Measurements from ENCODE around the gene ADGRB3.

Gene ADGRB3

GRCh38 chr6:68634726-68635411 lies at the start of gene ADGRB3:
ADGRB3 (plus strand) TSS chr6:68635282; CDS start chr6:68638676, 3,394 bp downstream.
- no peak for DNase-seq

GRCh38 chr6:68593558-68593957 lies 41.5 kb upstream of the ADGRB3 start:
- no peak for DNase-seq

DNA sequence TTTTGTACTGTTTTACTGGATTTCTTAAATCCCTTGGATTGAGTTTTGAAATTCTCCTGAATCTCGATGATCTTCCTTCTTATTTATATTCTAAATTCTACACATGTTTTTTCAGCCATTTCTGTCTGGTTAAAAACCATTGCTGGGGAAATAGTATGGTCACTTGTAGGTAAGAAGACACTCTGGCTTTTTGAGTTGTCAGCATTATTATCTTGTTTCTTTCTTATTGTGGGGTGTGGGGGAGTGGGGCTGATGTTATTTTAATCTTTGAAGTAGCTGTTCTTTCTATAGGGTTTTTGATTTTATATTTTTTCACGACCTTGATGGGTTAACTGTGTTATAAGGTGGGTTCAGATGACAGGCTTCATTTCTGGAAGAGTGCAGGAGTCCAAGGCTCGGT lies 37.4 kb upstream of the ADGRB3 start:
- DNase-seq, result no peak

- no peak for DNase-seq
These were observed 19.1 kb upstream of the ADGRB3 start for GRCh38 chr6:68615938-68616337.

DNA sequence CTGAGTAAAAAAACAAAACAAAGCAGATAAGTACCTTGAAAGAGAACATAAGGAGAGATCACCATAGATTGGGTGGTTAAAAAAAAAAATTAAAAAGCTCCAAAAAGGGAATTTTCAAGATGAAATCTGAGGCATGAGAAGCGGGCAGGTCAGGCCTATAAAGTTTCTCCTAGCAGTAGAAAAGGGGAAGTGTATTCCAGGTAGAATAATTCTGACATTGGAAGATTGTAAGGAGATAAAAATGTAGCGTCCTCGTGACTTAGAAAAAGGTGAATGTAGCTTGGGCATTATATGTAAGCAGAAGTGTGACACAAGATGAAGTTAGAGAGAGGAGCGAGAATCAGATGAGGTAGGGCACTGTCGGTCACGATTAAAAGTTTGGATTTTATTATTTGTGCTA lies 9.1 kb upstream of the ADGRB3 start:
- DNase-seq, result no peak

DNA sequence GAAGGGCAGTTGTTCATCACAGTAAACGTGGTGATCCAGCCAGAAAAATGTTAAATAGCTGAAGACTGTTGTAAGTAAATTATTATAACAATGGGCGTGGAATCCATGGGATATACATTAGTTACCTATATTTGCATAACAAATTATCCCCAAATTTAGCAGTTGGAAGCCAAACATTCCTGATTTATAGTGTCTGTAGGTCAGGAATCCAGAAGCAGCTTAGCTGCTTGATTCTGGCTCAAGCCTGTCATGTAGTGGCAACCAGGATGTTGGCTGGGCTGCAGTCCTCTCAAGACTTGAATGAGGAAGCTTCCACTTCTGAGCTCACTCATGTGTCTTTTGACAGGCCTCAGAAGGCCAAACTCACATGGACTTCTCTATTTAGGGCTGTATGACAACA lies 6.9 kb upstream of the ADGRB3 start:
- DNase-seq, result no peak

- DNase-seq, result no peak
These were observed 2.3 kb upstream of the ADGRB3 start for GRCh38 chr6:68632734-68633133.

DNA sequence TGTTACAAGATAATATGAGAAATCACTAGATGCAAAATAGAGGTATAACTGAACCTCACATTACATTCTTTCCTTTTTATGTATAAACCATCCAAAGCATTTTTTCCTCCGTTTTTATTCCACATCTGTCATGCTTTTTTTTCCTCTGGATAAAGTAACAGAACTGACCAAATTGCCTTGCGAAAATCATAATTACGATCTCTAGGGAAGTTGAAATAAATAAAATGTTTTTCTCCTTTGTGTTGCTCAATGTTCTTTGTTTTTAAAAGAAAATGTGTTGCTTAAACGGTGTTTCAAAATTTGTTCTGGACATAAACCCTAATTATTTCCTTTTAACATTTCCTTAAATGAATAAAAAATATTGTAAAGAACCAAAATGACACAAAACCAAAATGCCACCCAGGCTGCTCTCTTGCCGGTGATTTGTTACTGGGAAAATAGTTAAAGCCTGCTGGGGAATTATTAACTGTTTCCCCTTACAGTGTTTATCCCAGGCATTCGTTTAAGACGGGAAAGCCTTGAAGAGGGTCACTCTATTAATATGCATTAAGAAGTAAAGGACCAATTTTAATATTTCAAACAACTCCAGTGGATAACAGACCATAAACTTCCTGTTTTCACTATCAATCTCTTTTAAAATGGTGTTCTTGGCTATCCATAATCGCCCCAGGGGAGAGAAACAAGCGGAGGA lies 1.7 kb upstream of the ADGRB3 start:
- DNase-seq, result no peak

DNA sequence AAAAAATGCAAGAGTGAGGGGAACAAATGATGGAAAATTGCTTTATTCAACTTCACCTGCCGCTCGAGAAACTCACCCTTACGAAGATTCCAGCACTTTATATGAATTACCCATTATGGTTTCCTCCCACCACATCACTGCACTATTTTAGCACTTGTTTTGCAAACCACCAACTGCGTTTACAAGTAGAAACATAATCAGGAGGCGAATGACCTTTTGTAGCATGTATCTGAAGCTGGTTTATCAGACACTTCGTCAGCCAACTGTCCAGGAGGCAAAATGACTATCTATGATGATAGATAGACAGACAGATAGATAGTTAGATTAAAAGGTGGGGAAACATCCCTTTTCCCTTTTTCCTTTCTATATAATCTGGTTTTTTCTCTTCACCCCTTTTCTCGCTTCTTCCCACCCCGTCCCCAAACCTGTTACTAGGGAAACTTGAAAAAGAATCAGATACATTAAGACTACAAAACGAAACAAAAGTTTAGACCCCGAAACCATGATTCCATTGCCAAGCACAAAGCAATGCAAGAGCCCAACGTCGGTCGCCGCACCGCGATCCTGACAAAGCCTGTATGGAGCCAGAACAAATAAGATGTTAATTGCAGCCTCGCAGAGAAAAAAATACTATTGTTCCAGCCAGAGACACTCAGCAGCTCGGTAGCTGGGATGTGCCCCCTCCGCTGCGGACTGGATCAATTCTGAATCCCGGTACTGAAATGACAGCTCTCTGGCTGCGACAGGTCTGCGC lies 933 bp upstream of the ADGRB3 start:
- no peak for DNase-seq

DNA sequence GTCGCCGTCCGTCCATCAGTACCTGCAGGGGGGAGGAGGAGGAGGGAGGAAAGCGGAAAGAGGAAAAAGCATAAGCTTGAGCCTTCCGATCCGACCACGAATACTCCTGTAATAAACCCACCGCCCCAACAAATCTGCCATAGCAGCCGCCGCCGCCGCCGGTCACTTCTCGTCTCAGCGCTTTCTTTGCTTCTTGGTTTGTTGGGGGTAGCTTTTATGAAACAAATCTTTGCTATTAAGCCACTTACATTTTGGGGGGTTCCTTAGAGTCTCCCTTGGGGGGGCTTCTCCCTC lies 277 bp downstream of the ADGRB3 start:
- DNase-seq, result no peak

- DNase-seq, result no peak
These were observed 828 bp downstream of the ADGRB3 start for GRCh38 chr6:68635706-68636513.

DNA sequence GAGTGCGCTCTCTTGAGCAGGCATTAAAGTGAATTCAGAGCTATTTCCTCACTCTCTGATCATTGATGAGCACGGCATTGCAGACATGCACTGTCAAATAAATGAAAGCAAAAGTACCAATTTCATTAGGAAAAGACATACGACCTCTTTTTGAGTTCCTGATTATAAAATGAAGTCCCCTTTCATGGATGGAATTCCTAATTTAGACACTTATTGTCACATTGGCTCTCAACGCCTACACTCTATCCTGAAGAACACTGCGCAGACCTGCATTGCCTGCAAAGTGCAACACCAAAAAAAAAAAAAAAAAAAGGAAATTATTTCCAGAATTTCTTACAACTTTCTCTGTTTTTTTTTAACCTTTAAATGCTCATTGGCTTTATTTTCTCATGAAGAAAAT lies 1.6 kb downstream of the ADGRB3 start:
- DNase-seq, result no peak

- DNase-seq, result no peak
These were observed 2.0 kb downstream of the ADGRB3 start for GRCh38 chr6:68637071-68637470.

DNA sequence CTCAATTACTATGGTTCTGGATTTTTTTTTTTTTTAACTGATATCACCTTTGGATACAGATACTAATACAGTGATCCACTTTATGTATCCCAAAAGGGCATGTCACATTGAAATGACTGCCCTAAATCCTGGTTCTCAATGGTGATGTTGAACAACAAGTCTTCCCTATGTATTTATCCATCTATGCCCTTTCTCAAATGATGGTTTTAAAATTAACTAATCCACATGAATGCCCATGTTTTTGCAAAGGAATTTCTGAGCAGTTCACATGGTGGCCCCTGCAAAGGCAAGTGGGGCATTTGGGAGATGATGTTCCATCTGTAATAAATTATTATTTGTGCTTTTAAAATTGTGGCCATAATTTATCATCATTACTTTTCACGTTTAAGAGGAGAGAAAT lies 2.7 kb downstream of the ADGRB3 start:
- no peak for DNase-seq

- no peak for DNase-seq
These were observed 3.3 kb downstream of the ADGRB3 start for GRCh38 chr6:68638230-68638900.

DNA sequence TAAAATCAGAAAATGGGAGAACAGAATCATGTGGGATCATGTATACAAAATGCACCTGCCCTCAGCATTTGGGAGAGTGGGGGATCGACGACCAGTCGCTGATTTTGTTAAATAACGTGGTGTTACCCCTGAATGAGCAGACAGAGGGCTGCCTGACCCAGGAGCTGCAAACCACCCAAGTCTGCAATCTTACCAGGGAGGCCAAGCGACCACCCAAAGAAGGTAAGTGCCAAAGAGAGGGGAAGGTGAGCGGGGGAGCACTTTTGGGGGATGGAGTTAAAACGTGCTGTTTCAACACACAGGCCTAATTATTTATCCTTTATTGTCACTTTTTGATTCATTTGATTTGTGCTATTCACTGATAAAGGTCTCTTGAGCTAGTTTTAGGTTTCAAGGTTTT lies 4.1 kb downstream of the ADGRB3 start:
- no peak for DNase-seq

- no peak for DNase-seq
These were observed 4.9 kb downstream of the ADGRB3 start for GRCh38 chr6:68639826-68640490.

DNA sequence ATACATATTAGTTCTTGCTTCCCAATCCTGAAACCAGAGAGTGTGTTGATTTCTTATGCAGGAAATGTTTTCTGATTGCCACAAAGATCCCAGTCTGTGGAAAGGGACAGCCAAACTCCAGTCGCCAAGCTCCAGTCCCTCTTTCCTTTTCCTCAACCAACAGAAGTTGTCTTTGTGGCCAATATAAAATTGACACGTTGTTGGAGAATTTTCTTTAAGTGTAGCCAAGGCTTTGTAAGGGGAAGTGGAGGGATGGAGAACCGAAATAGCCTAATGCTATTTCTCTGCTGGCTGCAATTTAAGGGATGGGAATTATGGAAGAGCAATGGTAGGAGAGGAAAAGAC lies 5.4 kb downstream of the ADGRB3 start:
- no peak for DNase-seq

DNA sequence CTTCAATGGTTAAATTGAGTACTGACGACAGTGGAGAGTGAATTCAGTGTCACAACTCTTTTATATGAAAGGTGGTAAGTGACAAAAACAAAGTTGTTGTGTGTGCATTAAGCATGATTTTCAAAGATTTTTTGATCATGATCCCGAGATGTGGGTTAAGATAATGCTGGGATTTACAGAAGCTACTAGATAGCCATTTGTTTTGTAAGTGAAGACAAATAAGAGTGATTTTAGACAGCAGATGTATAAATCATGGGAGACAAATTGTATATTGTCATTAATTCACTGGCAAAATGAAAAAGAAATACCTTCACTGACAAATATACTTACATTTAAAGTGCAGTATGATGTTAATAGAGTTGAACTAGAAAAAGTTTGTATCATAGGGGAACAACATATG lies 6.1 kb downstream of the ADGRB3 start:
- DNase-seq, result no peak

DNA sequence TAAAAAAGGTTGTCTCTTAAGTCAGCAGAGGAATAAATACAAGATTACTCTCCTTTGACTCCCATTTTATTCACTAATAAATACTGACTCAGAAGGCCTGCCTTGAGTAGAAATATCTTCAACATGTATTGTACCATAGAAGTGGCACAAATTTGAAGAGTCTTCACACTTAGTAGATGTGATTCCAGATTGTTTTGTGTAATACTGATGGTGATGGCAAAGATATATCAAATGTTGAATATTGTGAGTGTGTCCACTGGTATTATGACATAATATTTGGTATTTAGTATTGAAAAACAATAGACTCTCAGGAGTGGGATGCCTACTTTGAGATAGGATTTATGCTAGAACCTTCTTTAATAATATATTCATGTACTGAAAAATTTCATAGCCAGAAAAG lies 7.0 kb downstream of the ADGRB3 start:
- DNase-seq, result no peak

- DNase-seq, result no peak
These were observed 7.9 kb downstream of the ADGRB3 start for GRCh38 chr6:68642977-68643376.

DNA sequence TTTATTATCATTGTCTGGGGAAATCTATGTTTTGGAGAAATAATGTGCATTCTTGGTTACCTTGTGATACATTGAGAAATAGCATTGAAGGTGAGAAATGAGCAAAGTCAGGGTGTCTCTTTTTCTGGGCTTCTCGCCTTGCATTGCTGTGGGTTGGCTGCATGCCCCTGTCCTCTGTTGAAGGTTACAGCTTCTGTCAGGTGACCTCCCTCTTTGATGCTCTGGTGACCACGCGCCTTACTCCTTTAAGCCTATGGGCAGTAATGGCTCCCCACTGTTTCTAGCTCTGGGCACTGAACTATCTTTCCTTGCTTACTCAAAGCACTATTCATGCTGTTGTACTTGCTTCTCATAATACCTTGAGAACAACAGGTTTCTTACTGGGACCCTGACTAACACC lies 14.6 kb downstream of the ADGRB3 start:
- no peak for DNase-seq

Data from bone marrow (tissue), 2 donors.